Hindlimb muscle (tissue), 1 donor: ENCODE measurements around the gene LRRC47. TPM values are rescaled to one million over a fixed set of nuclear protein-coding genes. Genes with fewer than 3 reads are reported as not detected.

ENCODE experiments used
- DNase-seq: peaks from one replicate; pipeline ENCODE4 v3.0.0-alpha.2; 2013
- polyA plus RNA-seq: library from polyadenylated mRNA; unstranded; fragments of 120-200 nt; gene quantifications from one replicate; pipeline ENCODE4 v1.2.1, GENCODE V29; 2013; ENCODE audit not compliant: insufficient read length

LRRC47 gene
- polyA plus RNA-seq = 61.1 TPM

DNA sequence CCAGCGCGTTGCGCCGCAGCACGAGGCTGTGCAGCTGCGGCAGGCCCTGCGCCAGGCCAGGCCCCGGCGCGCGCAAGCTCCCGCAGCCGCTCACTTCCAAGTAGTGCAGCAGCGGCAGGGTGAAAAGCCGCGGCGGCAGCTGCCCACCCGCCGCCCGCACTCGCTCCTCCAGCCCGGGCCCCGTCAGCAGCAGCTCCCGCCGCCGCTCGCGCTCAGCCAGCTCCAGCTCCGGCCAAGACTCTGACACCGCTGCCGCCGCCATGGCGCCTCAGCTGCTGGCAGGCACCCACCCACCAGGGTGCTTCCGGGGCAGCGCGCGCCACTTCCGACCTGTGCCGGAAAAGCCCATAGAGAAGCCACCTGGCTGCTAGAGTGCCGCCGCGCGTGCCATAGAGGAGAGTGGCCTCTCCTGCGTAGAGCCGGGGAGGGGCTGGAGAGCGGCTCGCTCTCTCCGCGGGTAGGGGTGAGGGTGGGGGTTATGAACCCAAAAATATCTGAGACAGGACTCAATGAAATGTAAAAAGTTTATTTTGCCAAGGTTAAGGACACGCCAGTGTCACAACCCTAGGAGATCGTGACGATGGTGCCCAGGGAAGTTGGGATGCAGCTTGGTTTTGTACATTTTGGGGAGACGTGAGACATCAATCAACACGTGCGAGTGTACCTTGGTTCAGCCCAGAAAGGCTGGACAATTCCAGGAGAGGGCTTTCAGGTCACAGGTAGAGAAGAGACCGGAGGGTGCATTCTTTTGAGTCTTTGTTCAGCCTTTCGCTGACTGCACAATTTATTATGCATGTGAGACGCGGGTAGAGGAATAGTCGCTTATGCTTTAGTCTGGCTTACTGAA lies at the start of gene LRRC47:
LRRC47 (minus strand) TSS at position 284 of the 847 bp plus-strand sequence; CDS start at position 262, 22 bp downstream.
- peak; percentile 94 for DNase-seq

DNA sequence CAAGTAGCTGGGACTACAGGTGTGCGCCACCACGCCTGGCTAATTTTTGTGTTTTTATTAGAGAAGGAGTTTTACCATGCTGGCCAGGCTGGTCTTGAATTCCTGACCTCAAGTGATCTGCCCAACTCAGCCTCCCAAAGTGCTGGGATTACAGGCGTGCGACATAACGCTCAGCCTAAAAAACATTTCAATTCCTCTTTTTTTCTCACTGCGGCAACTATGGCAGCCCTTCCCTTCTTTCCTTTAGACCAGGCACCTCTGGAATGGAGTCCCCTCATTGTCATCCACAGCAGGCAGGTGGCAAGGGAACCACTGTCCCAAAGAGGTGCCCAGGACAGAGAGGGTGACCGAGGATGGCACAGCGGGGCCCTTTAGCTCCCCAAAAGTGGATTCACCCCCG lies 46.6 kb upstream of the LRRC47 start:
- DNase-seq = no peak

DNA sequence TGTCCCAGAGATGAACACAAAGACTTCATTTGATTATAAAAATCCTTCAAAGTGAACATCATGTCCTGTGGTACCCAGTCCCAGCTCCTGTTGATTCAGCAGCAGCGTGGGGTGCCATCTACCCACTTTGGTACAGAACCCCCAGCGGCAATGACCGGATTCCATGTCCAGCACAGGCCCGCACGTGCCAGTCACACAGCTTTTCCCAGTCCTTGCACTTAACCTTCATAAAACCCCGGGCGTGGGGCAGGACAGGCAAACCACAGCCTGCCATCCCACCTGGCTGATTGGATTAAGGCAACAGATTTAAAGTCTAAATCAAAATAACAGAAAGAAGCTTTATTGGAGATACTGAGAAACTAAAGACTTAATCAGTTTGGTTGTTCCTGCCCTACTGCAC lies 45.2 kb upstream of the LRRC47 start:
- no peak for DNase-seq

DNA sequence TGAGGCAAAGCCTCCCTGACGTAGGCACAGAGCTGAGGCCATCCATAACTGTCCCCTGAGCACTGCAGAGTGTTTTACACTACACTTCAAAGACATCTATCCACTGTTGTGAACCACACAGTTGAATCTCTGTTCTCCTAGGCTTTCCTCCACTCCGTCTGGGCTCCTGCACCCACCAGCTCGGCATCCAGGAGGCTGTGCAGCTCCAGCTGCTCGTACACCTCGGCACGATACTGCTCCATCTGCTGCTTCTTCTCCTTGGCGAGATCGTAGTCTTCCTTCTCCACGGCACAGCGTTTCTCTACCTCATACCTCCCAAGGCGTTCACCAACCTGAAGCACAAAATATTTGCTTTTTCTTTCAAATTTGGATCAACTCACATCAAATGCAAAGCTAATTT lies 42.5 kb upstream of the LRRC47 start:
- DNase-seq = no peak

DNA sequence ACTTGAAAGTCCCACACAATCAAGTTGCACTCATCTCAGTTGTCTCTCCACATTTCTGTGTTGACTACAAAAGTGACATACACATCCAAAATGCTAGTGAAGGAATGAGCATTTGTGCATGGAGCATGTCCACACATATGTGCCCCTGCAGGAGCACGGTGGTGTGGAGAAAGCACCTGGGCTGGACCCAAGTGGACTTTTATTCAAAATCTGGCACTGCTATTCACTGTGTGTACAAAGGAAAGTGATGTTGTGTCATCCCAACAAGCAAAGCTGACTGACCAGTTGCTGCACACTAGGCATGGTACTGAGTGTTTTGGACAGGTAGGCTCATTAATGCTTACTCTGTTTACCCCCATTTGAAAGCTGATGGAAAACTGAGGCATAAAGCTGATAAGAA lies 41.4 kb upstream of the LRRC47 start:
- DNase-seq = no peak

DNA sequence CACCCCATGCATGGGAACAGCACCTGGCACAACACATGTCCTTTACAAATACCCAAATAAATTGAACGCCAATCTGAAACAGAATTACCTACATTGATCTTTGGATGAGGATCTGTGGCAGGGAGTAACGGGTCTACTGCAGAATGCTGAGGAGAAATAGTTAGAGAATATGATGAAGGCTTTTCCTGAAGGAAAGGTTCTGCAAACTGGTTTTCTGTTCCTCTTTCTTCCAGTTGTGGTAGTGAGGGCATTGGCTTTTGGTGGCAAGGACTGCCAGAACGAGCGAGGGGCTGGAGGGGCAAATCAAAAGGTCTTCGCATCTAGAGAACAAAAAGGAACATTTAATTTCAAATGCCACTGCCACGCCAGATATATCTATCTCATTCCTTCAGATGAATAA lies 40.9 kb upstream of the LRRC47 start:
- DNase-seq = no peak

DNA sequence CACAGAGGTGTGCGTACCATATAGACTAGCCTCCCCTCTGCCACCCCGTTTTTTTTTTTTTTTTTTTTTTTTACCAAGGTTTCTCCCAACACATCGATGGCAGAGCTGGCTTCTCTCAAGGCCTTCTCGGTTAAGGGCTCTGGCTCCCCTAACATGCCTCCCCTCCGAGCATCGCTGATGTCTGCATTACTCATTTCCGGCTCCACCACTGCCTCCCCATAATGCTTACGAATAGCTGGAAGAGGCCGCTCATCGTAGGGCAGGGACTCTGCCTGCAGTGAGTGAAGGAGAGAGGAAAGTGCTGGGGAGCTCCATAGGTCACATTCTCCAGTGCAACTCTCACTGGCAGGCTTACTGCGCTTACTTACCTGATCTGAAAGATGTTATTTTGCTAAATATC lies 40.1 kb upstream of the LRRC47 start:
- no peak for DNase-seq

DNA sequence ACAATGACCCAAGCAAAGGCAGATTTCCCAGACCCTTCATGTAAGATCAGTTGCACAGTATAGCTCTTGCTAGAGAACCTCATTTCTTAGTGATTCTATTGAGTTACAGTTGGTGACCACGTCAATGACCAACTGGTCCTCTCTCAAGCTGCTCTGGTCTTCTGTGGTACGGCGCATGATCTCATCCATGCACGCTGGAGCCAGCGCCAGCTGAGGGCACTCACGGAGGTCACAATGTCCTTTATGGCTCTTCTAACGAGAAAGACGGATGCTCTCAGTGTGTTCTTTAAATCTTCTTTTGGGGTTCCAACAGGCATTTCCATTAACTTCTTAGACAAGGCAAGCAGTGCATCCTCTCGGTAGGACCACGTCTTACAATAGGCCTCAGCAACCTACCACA lies 38.4 kb upstream of the LRRC47 start:
- no peak for DNase-seq

DNA sequence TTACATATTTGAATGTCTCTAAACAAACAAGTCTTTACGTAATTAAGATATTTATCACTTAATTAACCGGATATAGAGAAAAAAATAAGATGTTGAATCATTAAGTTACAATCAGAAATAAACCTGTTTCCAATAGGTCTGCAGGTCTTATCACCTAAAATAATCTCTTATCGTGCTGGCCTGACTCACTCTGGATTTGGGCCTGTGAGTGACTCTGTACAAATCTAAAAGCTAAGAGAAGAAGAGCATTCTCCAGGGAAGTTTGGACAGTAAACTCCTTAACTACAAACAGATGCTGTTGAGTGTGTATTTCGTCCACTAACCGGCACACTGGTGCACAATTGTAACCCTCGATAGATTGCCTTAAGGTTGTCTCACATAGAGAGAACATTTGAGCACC lies 35.4 kb upstream of the LRRC47 start:
- DNase-seq = no peak

DNA sequence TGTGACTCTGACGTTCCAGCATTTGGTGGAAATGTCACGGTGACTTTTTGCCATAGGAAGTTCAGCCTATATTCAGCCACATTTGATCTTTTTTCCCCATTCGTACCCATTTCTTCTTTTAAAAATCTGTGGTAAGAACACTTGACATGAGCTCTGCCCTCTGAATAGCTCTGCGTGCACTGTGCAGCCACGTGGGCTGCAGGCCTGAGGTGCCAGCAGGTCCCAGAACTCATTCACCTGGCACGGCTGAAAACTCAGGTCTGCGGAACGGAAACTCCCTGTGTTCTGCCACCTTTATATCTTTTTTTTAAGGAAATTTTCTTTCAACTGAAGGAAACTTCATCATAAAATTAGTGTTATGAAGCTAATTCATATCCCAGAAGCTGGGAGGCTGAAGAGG lies 32.1 kb upstream of the LRRC47 start:
- no peak for DNase-seq

DNA sequence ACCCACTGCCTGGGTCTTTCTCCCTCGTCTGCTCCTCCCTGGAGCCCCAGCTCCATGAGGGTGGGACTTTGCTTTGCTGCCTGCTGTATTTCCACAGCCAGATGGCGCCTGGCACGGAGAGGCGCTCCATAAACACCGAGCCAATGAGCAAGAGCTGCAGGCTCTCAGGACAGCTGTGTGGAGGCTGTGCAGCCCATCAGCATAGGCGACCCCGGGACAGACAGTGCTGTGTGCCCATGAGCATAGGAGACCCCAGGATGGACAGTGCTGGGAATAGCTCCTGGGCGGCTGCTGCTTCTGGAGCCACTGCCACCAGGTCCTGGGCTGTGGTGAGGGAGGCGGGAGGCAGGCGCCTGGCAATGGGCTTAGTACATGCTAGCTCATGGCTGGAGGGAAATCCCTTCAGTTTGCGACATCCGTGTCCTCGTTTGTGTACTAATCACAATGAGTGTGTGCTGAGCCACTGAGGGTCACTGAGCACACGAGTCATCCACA lies 31.6 kb upstream of the LRRC47 start:
- DNase-seq = no peak

DNA sequence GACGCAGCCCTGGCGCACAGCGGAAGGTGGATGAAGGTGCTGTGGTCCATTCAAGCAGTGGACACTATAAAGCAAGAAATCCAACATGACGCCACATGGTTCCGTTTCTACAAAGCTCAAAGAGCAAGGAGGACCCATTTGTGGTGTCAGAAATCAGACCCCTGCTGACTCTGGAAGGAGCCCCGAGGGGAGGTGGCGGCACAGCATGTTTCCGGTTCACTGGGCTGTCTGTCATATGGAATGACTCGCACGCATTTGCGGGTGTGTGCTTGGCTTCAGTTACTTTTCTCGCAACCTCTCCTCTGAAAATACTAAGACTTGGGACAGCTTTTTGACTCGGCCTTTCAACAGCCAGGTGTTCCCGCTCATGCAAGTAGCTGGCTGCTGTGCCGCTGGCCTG lies 29.1 kb upstream of the LRRC47 start:
- DNase-seq = no peak

DNA sequence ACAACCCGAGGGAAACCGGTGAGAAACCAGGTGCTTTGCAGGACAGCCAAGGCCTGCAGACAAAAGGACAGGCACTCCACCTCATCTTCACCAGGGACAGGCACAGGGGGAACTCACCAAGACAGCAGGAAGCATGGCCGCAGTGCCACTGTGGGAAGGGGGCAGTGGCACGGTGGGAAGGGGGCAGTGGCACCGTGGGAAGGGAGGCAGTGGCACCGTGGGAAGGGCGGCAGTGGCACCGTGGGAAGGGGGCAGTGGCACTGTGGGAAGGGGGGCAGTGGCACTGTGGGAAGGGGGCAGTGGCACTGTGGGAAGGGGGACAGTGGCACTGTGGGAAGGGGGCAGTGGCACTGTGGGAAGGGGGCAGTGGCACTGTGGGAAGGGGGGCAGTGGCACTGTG lies 28.4 kb upstream of the LRRC47 start:
- DNase-seq = no peak

DNA sequence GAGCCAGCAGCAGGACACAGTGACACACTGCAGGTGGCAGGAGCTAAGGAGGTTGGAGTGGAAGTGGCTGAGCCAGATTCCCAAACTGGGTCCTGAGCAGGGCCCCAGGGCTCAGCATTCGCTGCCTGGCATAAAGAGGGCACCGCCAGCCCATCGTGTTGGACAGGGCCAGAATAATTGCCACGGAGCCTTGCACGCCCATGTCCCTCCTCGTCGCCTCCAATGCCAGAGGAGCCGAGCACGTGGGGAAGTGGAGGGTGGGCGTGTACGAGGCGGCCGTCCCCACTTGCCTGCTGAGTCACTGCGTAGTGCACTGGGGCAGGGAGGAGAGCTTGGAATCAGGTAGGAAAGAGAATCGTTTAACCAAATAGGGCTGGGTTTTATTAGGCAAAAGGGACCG lies 26.1 kb upstream of the LRRC47 start:
- no peak for DNase-seq

DNA sequence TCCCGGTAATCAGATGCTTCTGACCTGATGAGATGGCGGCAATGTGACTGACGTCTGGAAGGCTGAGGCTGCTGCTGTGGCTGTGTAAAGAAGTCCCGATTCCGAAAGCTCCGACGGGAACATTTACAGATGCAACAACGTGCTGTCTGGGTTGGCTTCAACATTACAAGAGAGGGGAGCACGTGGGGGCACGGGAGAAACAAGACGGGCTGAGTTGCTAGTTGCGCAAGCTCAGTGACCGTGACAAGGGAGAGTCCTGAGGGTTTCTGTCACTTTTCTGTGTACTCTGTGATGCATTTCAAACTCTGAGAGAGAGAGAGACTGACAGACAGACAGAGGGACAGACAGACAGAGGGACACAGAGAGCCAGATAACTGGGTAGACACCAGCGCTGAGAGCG lies 25.6 kb upstream of the LRRC47 start:
- no peak for DNase-seq

DNA sequence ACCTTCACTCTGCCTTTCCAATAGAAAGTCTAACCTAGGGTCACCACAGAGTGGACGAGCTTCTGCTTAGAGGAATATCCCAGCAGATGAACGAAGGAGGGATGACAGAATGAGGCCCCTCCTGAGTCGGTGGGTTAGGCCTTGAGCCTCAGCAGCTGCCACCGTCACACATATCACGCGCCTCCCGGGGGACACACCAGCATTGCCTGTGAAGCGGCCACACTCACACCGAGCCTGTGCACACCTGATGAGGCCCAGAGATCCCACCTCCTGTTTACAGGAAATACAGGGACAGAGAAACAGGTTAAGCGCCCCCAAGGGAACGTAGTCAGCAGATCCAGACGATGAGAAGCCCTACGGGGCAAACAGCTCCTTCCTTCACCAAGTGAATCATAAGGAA lies 25.1 kb upstream of the LRRC47 start:
- peak; percentile 11 for DNase-seq

DNA sequence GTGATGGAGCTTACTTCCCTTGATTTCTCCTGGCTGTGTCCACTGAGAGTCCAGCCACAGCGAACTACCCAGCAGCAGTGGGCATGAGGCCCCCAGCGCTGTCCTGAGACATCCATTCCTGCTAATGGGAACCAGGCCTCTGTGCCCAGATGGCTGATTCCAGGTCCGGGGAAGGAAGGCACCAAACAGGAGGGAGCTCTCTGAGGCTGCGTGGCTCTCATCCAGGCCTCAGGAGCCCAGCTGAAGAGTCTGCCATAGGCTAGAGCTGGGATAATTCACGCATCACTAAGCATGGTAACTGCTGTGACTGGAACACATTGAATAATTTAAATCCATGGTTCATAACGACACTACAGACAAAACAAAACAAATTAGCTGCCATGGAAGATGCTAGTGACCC lies 24.7 kb upstream of the LRRC47 start:
- DNase-seq = peak; percentile 13

DNA sequence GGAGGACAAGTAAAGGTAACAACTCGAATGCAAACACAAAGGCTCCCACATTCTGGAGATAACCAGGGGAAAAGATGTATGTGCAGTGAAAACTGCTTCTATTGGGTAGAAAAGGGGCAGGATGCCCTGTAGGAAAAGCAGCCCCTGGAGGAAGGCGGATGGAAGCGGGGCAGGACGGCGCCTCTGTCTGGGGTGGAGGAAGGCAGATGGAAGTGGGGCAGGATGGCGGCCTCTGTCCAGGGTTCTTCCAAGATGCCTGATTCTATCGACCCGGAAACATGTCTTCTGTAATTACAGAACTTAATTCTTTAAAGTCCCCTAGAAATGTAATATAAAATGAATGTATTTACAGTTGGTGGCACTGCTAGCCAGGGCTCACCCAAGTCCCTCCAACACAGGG lies 24.0 kb upstream of the LRRC47 start:
- DNase-seq = no peak

DNA sequence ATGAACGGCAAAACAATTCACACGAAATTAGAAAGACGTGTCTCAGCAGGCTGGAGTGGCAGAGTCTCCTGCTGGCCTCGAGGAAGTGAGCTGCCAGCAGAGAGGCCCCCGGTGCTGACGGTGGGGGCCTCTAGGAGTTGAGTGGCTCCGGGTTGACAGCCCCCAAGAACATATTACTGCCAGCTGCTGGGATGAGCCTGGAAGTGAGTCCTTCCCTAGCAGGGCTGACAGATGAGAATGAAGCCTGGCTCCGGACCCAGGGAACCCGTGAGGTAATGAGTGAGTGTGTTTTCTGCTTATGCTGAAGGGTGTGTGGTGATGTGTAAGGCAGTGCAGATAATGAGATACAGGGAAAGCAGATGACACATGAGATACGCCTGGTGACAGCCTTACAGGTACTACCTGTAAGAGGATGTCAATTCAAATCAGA lies 23.5 kb upstream of the LRRC47 start:
- DNase-seq = peak; percentile 10

DNA sequence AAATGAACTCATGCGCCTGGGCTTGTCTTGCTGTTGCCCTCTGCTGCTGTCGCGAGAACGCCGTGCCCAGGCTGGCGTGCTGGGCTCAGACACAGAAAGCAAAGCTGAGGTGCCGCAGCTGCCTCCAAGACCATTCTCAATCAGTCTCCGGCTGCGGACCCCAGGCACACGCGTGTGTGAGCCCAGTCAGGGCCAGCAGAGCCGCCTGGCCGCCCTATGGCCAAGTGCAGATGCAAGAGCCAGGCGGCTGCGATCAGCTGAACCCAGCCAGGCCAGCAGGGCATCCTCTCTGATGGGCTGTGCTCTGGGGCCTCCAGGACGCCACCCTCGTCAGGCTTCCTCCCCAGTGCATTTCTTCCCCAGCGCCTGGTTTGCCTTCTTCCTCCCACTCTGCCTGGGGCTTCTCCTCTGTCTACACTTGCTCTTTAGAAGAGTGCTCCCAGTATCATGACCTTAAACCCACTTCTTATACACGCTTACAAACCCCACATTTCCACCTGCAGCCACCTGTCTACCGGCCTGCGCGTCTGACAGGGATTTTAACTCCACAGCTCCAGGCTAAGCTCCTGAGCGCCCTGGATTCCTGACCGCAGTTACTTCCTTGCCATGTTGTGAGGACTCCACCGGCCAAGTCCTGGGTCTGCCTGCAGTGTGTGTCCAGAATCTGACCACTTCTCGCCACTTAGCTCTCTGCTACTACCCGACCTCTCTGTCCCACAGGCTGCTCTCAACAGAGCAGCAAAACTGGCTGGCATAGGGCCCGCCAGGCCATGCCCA lies 21.7 kb upstream of the LRRC47 start:
- no peak for DNase-seq

DNA sequence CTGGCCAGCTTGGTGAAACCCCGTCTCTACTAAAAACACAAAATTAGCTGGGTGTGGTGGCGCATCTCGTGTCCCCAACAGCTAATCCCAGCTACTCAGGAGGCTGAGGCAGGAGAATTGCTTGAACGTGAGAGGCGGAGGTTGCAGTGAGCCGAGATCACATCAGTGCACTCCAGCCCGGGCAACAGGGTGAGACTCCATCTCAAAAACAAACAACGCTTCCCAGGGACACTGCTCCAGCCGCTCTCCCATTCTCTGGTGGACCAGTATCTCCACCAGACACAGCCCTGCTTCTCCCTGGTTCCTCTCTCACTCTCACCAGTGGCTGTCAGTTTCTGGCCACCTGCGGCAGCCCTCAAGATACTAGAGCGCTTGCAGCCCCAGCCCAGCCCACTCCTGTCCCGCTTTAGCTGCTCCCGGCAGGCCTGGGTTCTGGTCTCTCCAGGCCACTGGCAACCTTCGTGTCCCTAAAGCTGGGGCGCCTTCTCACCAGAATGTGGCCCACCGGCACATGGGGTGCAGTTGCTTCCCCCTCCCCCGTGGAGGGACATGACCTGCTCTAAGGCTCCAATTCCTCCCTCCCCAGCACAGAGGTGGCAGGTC lies 20.9 kb upstream of the LRRC47 start:
- no peak for DNase-seq

DNA sequence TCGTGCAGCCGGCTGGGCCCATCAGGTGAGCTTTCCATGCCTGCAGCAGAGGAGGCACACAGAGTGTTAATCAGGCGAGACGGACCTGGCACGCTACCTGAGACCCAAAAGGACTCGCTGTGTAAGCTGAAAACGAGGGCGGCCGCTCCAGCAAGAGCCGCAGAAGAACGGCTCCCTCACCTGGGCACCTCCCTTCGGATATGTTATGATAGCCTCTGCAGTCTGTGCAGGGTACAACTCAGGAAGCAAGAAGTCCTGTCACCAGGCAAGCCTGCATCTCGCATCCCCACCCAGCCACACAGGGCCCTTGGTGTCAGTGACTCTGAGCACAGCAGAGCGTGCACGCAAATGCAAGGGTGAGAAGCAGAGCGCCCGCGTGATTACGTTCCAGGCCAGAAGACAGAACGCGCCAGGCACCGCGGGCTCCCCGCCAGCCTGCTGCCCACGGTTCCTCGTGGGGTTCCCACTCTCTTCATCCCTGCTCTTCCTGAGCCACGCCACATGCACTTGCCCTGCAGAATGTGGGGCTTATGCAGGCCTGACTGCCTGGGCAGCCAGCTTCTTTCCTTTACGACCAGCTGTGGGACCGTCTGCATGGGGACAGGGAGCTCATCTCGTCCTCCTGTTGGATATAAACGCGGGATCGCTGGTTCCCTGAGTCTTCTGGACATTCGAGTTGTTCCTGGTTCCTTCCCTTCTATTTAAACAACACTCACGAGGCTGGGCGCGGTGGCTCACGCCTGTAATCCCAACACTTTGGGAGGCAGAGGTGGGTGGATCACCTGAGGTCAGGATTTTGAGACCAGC lies 20.2 kb upstream of the LRRC47 start:
- DNase-seq = no peak
